ENCODE data around the gene CCDC7.
"Not testable (repeated sequence)": the region's sequence is repeated elsewhere in the genome, so short reads cannot be mapped to it uniquely, and the experiment has no call there.

Gene CCDC7

GRCh38 chr10:32797393-32797792, 351.5 kb downstream of the CCDC7 start:
- H3K9me3 ChIP-seq (ENCODE audit: control extremely low read depth in 1 of 5, control insufficient read depth in 4 of 5, insufficient read depth in 2 of 5, low read depth in 1 of 5, low read length in 4 of 5); DNase-seq; H3K4me3 ChIP-seq (ENCODE audit: control insufficient read depth in 1 of 7, extremely low read depth in 1 of 7, insufficient read depth in 4 of 7, low read depth in 2 of 7, low read length in 6 of 7); H3K36me3 ChIP-seq (ENCODE audit: control insufficient read depth in 4 of 4, insufficient read depth in 4 of 4, low read length in 3 of 4); H3K27ac ChIP-seq (ENCODE audit: insufficient read depth in 1 of 2, low read depth in 1 of 2, low read length in 2 of 2, poor library complexity in 1 of 2, severe bottlenecking in 2 of 2); POLR2A ChIA-PET; H3K27me3 ChIP-seq (replicated peaks in 2 of 5; ENCODE audit: control insufficient read depth in 4 of 5, insufficient read depth in 5 of 5, low read length in 4 of 5); CTCF ChIA-PET; H3K4me1 ChIP-seq (ENCODE audit: control extremely low read depth in 1 of 4, control insufficient read depth in 4 of 4, insufficient read depth in 4 of 4, low read length in 3 of 4): not testable (repeated sequence)
- WGBS (ENCODE audit: insufficient coverage): no CpG with 5 or more reads among the region's 3 CpGs

GRCh38 chr10:32846974-32847373, 401.0 kb downstream of the CCDC7 start:
- no peaks in the 10 kb centered on the region for H3K36me3 ChIP-seq (ENCODE audit: control insufficient read depth in 4 of 4, insufficient read depth in 4 of 4, low read length in 3 of 4)
- H3K4me1 ChIP-seq (ENCODE audit: control extremely low read depth in 1 of 4, control insufficient read depth in 4 of 4, insufficient read depth in 4 of 4, low read length in 3 of 4): no peaks in the 10 kb centered on the region
- H3K4me3 ChIP-seq (ENCODE audit: control insufficient read depth in 1 of 7, extremely low read depth in 1 of 7, insufficient read depth in 4 of 7, low read depth in 2 of 7, low read length in 6 of 7): no peak overlapping the region
- H3K27me3 ChIP-seq (replicated peaks in 2 of 5; ENCODE audit: control insufficient read depth in 4 of 5, insufficient read depth in 5 of 5, low read length in 4 of 5): no peaks in the 10 kb centered on the region
- POLR2A ChIA-PET: no interaction called here
- H3K27ac ChIP-seq (ENCODE audit: insufficient read depth in 1 of 2, low read depth in 1 of 2, low read length in 2 of 2, poor library complexity in 1 of 2, severe bottlenecking in 2 of 2): no peak overlapping the region
- 95% methylated on average over 4 of the region's 4 CpGs for WGBS (ENCODE audit: insufficient coverage)
- no peaks in the 10 kb centered on the region for H3K9me3 ChIP-seq (ENCODE audit: control extremely low read depth in 1 of 5, control insufficient read depth in 4 of 5, insufficient read depth in 2 of 5, low read depth in 1 of 5, low read length in 4 of 5)
- DNase-seq: no peak
- CTCF ChIA-PET: no interaction called here

GRCh38 chr10:32851301-32851700, 405.4 kb downstream of the CCDC7 start:
- WGBS (ENCODE audit: insufficient coverage): 0% methylated on average over 1 of the region's 1 CpG
- no peak overlapping the region for H3K27ac ChIP-seq (ENCODE audit: insufficient read depth in 1 of 2, low read depth in 1 of 2, low read length in 2 of 2, poor library complexity in 1 of 2, severe bottlenecking in 2 of 2)
- ChIA-PET POLR2A (no interaction called here), CTCF (no interaction called here)
- H3K36me3 ChIP-seq (ENCODE audit: control insufficient read depth in 4 of 4, insufficient read depth in 4 of 4, low read length in 3 of 4): no peaks in the 10 kb centered on the region
- H3K9me3 ChIP-seq (ENCODE audit: control extremely low read depth in 1 of 5, control insufficient read depth in 4 of 5, insufficient read depth in 2 of 5, low read depth in 1 of 5, low read length in 4 of 5): peaks cover 0 to 3% (median 0%) of the 10 kb centered on the region in 5 experiments
- no peak overlapping the region for H3K4me3 ChIP-seq (ENCODE audit: control insufficient read depth in 1 of 7, extremely low read depth in 1 of 7, insufficient read depth in 4 of 7, low read depth in 2 of 7, low read length in 6 of 7)
- DNase-seq: no peak
- no peaks in the 10 kb centered on the region for H3K4me1 ChIP-seq (ENCODE audit: control extremely low read depth in 1 of 4, control insufficient read depth in 4 of 4, insufficient read depth in 4 of 4, low read length in 3 of 4)
- H3K27me3 ChIP-seq (replicated peaks in 2 of 5; ENCODE audit: control insufficient read depth in 4 of 5, insufficient read depth in 5 of 5, low read length in 4 of 5): no peaks in the 10 kb centered on the region

GRCh38 chr10:32854435-32854834, 408.5 kb downstream of the CCDC7 start:
- no peaks in the 10 kb centered on the region for H3K36me3 ChIP-seq (ENCODE audit: control insufficient read depth in 4 of 4, insufficient read depth in 4 of 4, low read length in 3 of 4)
- ChIA-PET POLR2A (no interaction called here), CTCF (no interaction called here)
- DNase-seq: no peak
- no peak overlapping the region for H3K27ac ChIP-seq (ENCODE audit: insufficient read depth in 1 of 2, low read depth in 1 of 2, low read length in 2 of 2, poor library complexity in 1 of 2, severe bottlenecking in 2 of 2)
- H3K27me3 ChIP-seq (replicated peaks in 2 of 5; ENCODE audit: control insufficient read depth in 4 of 5, insufficient read depth in 5 of 5, low read length in 4 of 5): no peaks in the 10 kb centered on the region
- H3K9me3 ChIP-seq (ENCODE audit: control extremely low read depth in 1 of 5, control insufficient read depth in 4 of 5, insufficient read depth in 2 of 5, low read depth in 1 of 5, low read length in 4 of 5): peaks cover 0 to 4% (median 0%) of the 10 kb centered on the region in 5 experiments
- H3K4me1 ChIP-seq (ENCODE audit: control extremely low read depth in 1 of 4, control insufficient read depth in 4 of 4, insufficient read depth in 4 of 4, low read length in 3 of 4): no peaks in the 10 kb centered on the region
- WGBS (ENCODE audit: insufficient coverage): no CpG with 5 or more reads among the region's 2 CpGs
- H3K4me3 ChIP-seq (ENCODE audit: control insufficient read depth in 1 of 7, extremely low read depth in 1 of 7, insufficient read depth in 4 of 7, low read depth in 2 of 7, low read length in 6 of 7): no peak overlapping the region

- POLR2A ChIA-PET: no interaction called here
- CTCF ChIA-PET: no interaction called here
- no peaks in the 10 kb centered on the region for H3K4me1 ChIP-seq (ENCODE audit: control extremely low read depth in 1 of 4, control insufficient read depth in 4 of 4, insufficient read depth in 4 of 4, low read length in 3 of 4)
- no peaks in the 10 kb centered on the region for H3K9me3 ChIP-seq (ENCODE audit: control extremely low read depth in 1 of 5, control insufficient read depth in 4 of 5, insufficient read depth in 2 of 5, low read depth in 1 of 5, low read length in 4 of 5)
- WGBS (ENCODE audit: insufficient coverage): no CpG with 5 or more reads among the region's 1 CpG
- no peaks in the 10 kb centered on the region for H3K27me3 ChIP-seq (replicated peaks in 2 of 5; ENCODE audit: control insufficient read depth in 4 of 5, insufficient read depth in 5 of 5, low read length in 4 of 5)
- no peak for DNase-seq
- no peaks in the 10 kb centered on the region for H3K36me3 ChIP-seq (ENCODE audit: control insufficient read depth in 4 of 4, insufficient read depth in 4 of 4, low read length in 3 of 4)
- no peak overlapping the region for H3K27ac ChIP-seq (ENCODE audit: insufficient read depth in 1 of 2, low read depth in 1 of 2, low read length in 2 of 2, poor library complexity in 1 of 2, severe bottlenecking in 2 of 2)
- H3K4me3 ChIP-seq (ENCODE audit: control insufficient read depth in 1 of 7, extremely low read depth in 1 of 7, insufficient read depth in 4 of 7, low read depth in 2 of 7, low read length in 6 of 7): no peak overlapping the region
Observed at GRCh38 chr10:32865170-32865569, 419.2 kb downstream of the CCDC7 start.

GRCh38 chr10:32877915-32878314, 432.0 kb downstream of the CCDC7 start:
- ChIA-PET POLR2A (no interaction called here), CTCF (no interaction called here)
- DNase-seq: no peak
- Histone ChIP-seq H3K27me3 (replicated peaks in 2 of 5; ENCODE audit: control insufficient read depth in 4 of 5, insufficient read depth in 5 of 5, low read length in 4 of 5) (no peaks in the 10 kb centered on the region), H3K36me3 (ENCODE audit: control insufficient read depth in 4 of 4, insufficient read depth in 4 of 4, low read length in 3 of 4) (no peaks in the 10 kb centered on the region), H3K4me3 (ENCODE audit: control insufficient read depth in 1 of 7, extremely low read depth in 1 of 7, insufficient read depth in 4 of 7, low read depth in 2 of 7, low read length in 6 of 7) (no peak overlapping the region), H3K4me1 (ENCODE audit: control extremely low read depth in 1 of 4, control insufficient read depth in 4 of 4, insufficient read depth in 4 of 4, low read length in 3 of 4) (no peaks in the 10 kb centered on the region), H3K27ac (ENCODE audit: insufficient read depth in 1 of 2, low read depth in 1 of 2, low read length in 2 of 2, poor library complexity in 1 of 2, severe bottlenecking in 2 of 2) (no peak overlapping the region), H3K9me3 (ENCODE audit: control extremely low read depth in 1 of 5, control insufficient read depth in 4 of 5, insufficient read depth in 2 of 5, low read depth in 1 of 5, low read length in 4 of 5) (no peaks in the 10 kb centered on the region)

GRCh38 chr10:32878646-32879045, 432.7 kb downstream of the CCDC7 start:
- H3K36me3 ChIP-seq (ENCODE audit: control insufficient read depth in 4 of 4, insufficient read depth in 4 of 4, low read length in 3 of 4): no peaks in the 10 kb centered on the region
- ChIA-PET POLR2A (no interaction called here), CTCF (no interaction called here)
- H3K4me3 ChIP-seq (ENCODE audit: control insufficient read depth in 1 of 7, extremely low read depth in 1 of 7, insufficient read depth in 4 of 7, low read depth in 2 of 7, low read length in 6 of 7): no peak overlapping the region
- no peak for DNase-seq
- no peak overlapping the region for H3K27ac ChIP-seq (ENCODE audit: insufficient read depth in 1 of 2, low read depth in 1 of 2, low read length in 2 of 2, poor library complexity in 1 of 2, severe bottlenecking in 2 of 2)
- no peaks in the 10 kb centered on the region for H3K4me1 ChIP-seq (ENCODE audit: control extremely low read depth in 1 of 4, control insufficient read depth in 4 of 4, insufficient read depth in 4 of 4, low read length in 3 of 4)
- H3K27me3 ChIP-seq (replicated peaks in 2 of 5; ENCODE audit: control insufficient read depth in 4 of 5, insufficient read depth in 5 of 5, low read length in 4 of 5): no peaks in the 10 kb centered on the region
- H3K9me3 ChIP-seq (ENCODE audit: control extremely low read depth in 1 of 5, control insufficient read depth in 4 of 5, insufficient read depth in 2 of 5, low read depth in 1 of 5, low read length in 4 of 5): no peaks in the 10 kb centered on the region

GRCh38 chr10:32882076-32882475, 436.1 kb downstream of the CCDC7 start:
- no peaks in the 10 kb centered on the region for H3K9me3 ChIP-seq (ENCODE audit: control extremely low read depth in 1 of 5, control insufficient read depth in 4 of 5, insufficient read depth in 2 of 5, low read depth in 1 of 5, low read length in 4 of 5)
- ChIA-PET POLR2A (no interaction called here), CTCF (no interaction called here)
- H3K27ac ChIP-seq (ENCODE audit: insufficient read depth in 1 of 2, low read depth in 1 of 2, low read length in 2 of 2, poor library complexity in 1 of 2, severe bottlenecking in 2 of 2): no peak overlapping the region
- no peak overlapping the region for H3K4me3 ChIP-seq (ENCODE audit: control insufficient read depth in 1 of 7, extremely low read depth in 1 of 7, insufficient read depth in 4 of 7, low read depth in 2 of 7, low read length in 6 of 7)
- H3K27me3 ChIP-seq (replicated peaks in 2 of 5; ENCODE audit: control insufficient read depth in 4 of 5, insufficient read depth in 5 of 5, low read length in 4 of 5): no peaks in the 10 kb centered on the region
- no peaks in the 10 kb centered on the region for H3K36me3 ChIP-seq (ENCODE audit: control insufficient read depth in 4 of 4, insufficient read depth in 4 of 4, low read length in 3 of 4)
- DNase-seq: no peak
- H3K4me1 ChIP-seq (ENCODE audit: control extremely low read depth in 1 of 4, control insufficient read depth in 4 of 4, insufficient read depth in 4 of 4, low read length in 3 of 4): no peaks in the 10 kb centered on the region
- WGBS (ENCODE audit: insufficient coverage): 96% methylated on average over 6 of the region's 6 CpGs
